IMR-90 (cell line): Measurements from ENCODE around the gene ATP12A. TPM values are rescaled to one million over a fixed set of nuclear protein-coding genes. Genes with fewer than 3 reads are reported as not detected.

Experiments
- ATAC-seq: fragments of 200-7000 bp; cut with Tn5 transposase; 2 replicates; pipeline ENCODE4 v1.9.1; 2020; ENCODE audit warnings: low read depth, mild to moderate bottlenecking, moderate library complexity
- BruUV-seq: library from RNA; stranded (reverse); fragments of 400-500 nt; replicated peaks from 2 replicates; lab custom pipeline; 2021; lab: Mats Ljungman, UMichigan
- CTCF ChIA-PET: fragments of 300-600 bp; formaldehyde crosslinking; extraction: SDS; loops from one replicate; lab custom pipeline; 2021; ENCODE audit warnings: antibody characterized with exemption; lab: Yijun Ruan, JAX
- POLR2A ChIA-PET: fragments of 300-600 bp; sonication (Branson Sonifier 250); formaldehyde crosslinking; loops from one replicate; lab custom pipeline; 2022; ENCODE audit warnings: antibody characterized with exemption; ENCODE audit not compliant: unreplicated experiment; lab: Charles Lee
- DNase-seq: peaks from one replicate; pipeline ENCODE4 v3.0.0; 2013
- H2AFZ ChIP-seq: replicated peaks from 2 replicates; pipeline ENCODE3; 2013; ENCODE audit warnings: low read length, mild to moderate bottlenecking; ENCODE audit not compliant: poor library complexity
- H2AK5ac ChIP-seq: 2 replicates; pipeline ENCODE4 v1.6.1; 2013; ENCODE audit warnings: low read depth, low read length, inconsistent platforms
- H2AK9ac ChIP-seq: replicated peaks from 2 replicates; pipeline ENCODE3; 2013; ENCODE audit warnings: mild to moderate bottlenecking, low read depth, low read length, moderate library complexity; ENCODE audit not compliant: poor library complexity
- H2BK120ac ChIP-seq: 2 replicates; pipeline ENCODE4 v1.6.1; 2013; ENCODE audit warnings: low read depth, low read length, inconsistent platforms
- H2BK15ac ChIP-seq: 3 replicates; pipeline ENCODE4 v1.6.1; 2013; ENCODE audit warnings: low read depth, low read length, inconsistent platforms
- H2BK20ac ChIP-seq: 2 replicates; pipeline ENCODE4 v1.6.1; 2013; ENCODE audit warnings: low read depth, mild to moderate bottlenecking, inconsistent platforms, low read length, moderate library complexity
- H2BK5ac ChIP-seq: 2 replicates; pipeline ENCODE4 v1.6.1; 2013; ENCODE audit warnings: mild to moderate bottlenecking, low read depth, low read length, inconsistent platforms; ENCODE audit not compliant: poor library complexity, severe bottlenecking
- H3K14ac ChIP-seq: replicated peaks from 2 replicates; pipeline ENCODE4 v1.6.1; 2013; ENCODE audit warnings: low read depth, low read length, inconsistent platforms
- H3K18ac ChIP-seq: 2 replicates; pipeline ENCODE4 v1.6.1; 2013; ENCODE audit warnings: low read depth, low read length, control low read depth
- H3K23ac ChIP-seq: 2 replicates; pipeline ENCODE4 v1.6.1; 2013; ENCODE audit warnings: low read depth, low read length, inconsistent platforms
- H3K27ac ChIP-seq: 2 replicates; pipeline ENCODE4 v1.5.1; 2013; ENCODE audit warnings: mild to moderate bottlenecking, control low read depth, low read length; ENCODE audit not compliant: insufficient read depth
- H3K27me3 ChIP-seq: 2 replicates; pipeline ENCODE4 v1.6.1; 2013; ENCODE audit warnings: low read length; ENCODE audit not compliant: control insufficient read depth, insufficient read depth
- H3K36me3 ChIP-seq: 2 replicates; pipeline ENCODE4 v1.6.1; 2013; ENCODE audit warnings: low read length, mixed read lengths; ENCODE audit not compliant: control insufficient read depth, insufficient read depth
- H3K4ac ChIP-seq: 2 replicates; pipeline ENCODE4 v1.6.1; 2013; ENCODE audit warnings: low read depth, low read length, inconsistent platforms
- H3K4me1 ChIP-seq: 2 replicates; pipeline ENCODE4 v1.6.1; 2013; ENCODE audit warnings: low read length, mixed read lengths; ENCODE audit not compliant: control insufficient read depth, insufficient read depth
- H3K4me2 ChIP-seq: 2 replicates; pipeline ENCODE4 v1.6.1; 2013; ENCODE audit warnings: low read depth, mild to moderate bottlenecking, control low read depth, low read length, moderate library complexity
- H3K4me3 ChIP-seq: 2 replicates; pipeline ENCODE4 v1.5.1; 2013; ENCODE audit warnings: low read depth, mild to moderate bottlenecking, control low read depth, low read length, moderate library complexity; ENCODE audit not compliant: insufficient read depth
- H3K56ac ChIP-seq: 2 replicates; pipeline ENCODE4 v1.6.1; 2013; ENCODE audit warnings: low read length, inconsistent platforms; ENCODE audit not compliant: insufficient read depth; ENCODE audit errors: extremely low read depth
- H3K79me1 ChIP-seq, 2 experiments: 2 replicates each; pipeline ENCODE4 v1.6.1; 2013; ENCODE audit warnings: low read length in 2 of 2, inconsistent platforms in 1 of 2, low read depth in 1 of 2
- H3K9ac ChIP-seq: 2 replicates; pipeline ENCODE4 v1.6.1; 2013; ENCODE audit warnings: low read depth, low read length, control low read depth
- H3K9me1 ChIP-seq: 2 replicates; pipeline ENCODE4 v1.6.1; 2013; ENCODE audit warnings: low read length, inconsistent platforms; ENCODE audit not compliant: insufficient read depth
- H3K9me3 ChIP-seq: 2 replicates; pipeline ENCODE4 v1.6.1; 2013; ENCODE audit warnings: low read length; ENCODE audit not compliant: control insufficient read depth, insufficient read depth
- H4K20me1 ChIP-seq: 2 replicates; pipeline ENCODE4 v1.6.1; 2013; ENCODE audit warnings: low read length, inconsistent platforms; ENCODE audit not compliant: insufficient read depth
- H4K5ac ChIP-seq: 2 replicates; pipeline ENCODE4 v1.6.1; 2013; ENCODE audit warnings: mild to moderate bottlenecking, low read depth, low read length, control low read depth
- H4K8ac ChIP-seq, 2 experiments: 2 replicates each; pipeline ENCODE4 v1.6.1; 2013; ENCODE audit warnings: low read depth in 2 of 2, low read length in 2 of 2, control low read depth in 1 of 2, inconsistent platforms in 1 of 2
- H4K91ac ChIP-seq: 2 replicates; pipeline ENCODE4 v1.6.1; 2013; ENCODE audit warnings: low read depth, low read length, inconsistent platforms; ENCODE audit not compliant: insufficient read depth
- CEBPB ChIP-seq: IDR thresholded peaks from 2 replicates; pipeline ENCODE4 v1.6.1; 2012; ENCODE audit warnings: low read depth, low read length, improper control_type of control experiment
- CHD1 ChIP-seq: IDR thresholded peaks from 2 replicates; pipeline ENCODE4 v1.6.1; 2012; ENCODE audit warnings: low read depth, low read length, improper control_type of control experiment
- CTCF ChIP-seq: conservative IDR thresholded peaks from 2 replicates; pipeline ENCODE4 v1.5.1; 2012; ENCODE audit warnings: mild to moderate bottlenecking, low read depth, low read length, improper control_type of control experiment
- ELK1 ChIP-seq: fragments of 150-350 bp; IDR thresholded peaks from 2 replicates; pipeline ENCODE4 v1.6.1; 2016; ENCODE audit warnings: low read depth, mild to moderate bottlenecking, low read length, moderate library complexity, borderline replicate concordance
- MAFK ChIP-seq: IDR thresholded peaks from 2 replicates; pipeline ENCODE4 v1.6.1; 2012; ENCODE audit warnings: low read depth, low read length, improper control_type of control experiment
- MXI1 ChIP-seq: IDR thresholded peaks from 2 replicates; pipeline ENCODE4 v1.6.1; 2012; ENCODE audit warnings: low read depth, mild to moderate bottlenecking, low read length, moderate library complexity, borderline replicate concordance
- RCOR1 ChIP-seq: IDR thresholded peaks from 2 replicates; pipeline ENCODE4 v1.6.1; 2012; ENCODE audit warnings: mild to moderate bottlenecking, low read length, improper control_type of control experiment; ENCODE audit not compliant: insufficient replicate concordance
- RFX5 ChIP-seq: IDR thresholded peaks from 2 replicates; pipeline ENCODE4 v1.8.0; 2012; ENCODE audit warnings: low read depth, mild to moderate bottlenecking, low read length, moderate library complexity
- SMC3 ChIP-seq: fragments of 150-350 bp; IDR thresholded peaks from 2 replicates; pipeline ENCODE4 v1.6.1; 2016; ENCODE audit warnings: low read depth, mild to moderate bottlenecking, antibody characterized with exemption, low read length, moderate library complexity
- WGBS, 2 experiments: methylation state at CpG; one replicate each; pipeline versions ENCODE4 v1.1.5 to v1.1.7; 2013; ENCODE audit warnings: missing lambda C conversion rate in 2 of 2; ENCODE audit not compliant: insufficient read length in 1 of 2; ENCODE audit errors: extremely low coverage in 2 of 2; 5-methylcytosine and 5-hydroxymethylcytosine counted together
- dilution Hi-C: fragments of 300-500 bp; cut with HindIII; formaldehyde crosslinking; loops from one replicate; pipeline ENCODE4 v1.14.3; 2018; ENCODE audit warnings: low sequenced_read_pairs; ENCODE audit not compliant: unreplicated experiment
- in situ Hi-C: fragments of 300-500 bp; cut with MboI; formaldehyde crosslinking; loops from 3 replicates; pipeline ENCODE4 v1.14.3; 2019; ENCODE audit warnings: low sequenced_read_pairs, inconsistent platforms, mixed read lengths
- intact Hi-C: fragments of 100-400 bp; cut with micrococcal nuclease; formaldehyde crosslinking; loops from 2 replicates; pipeline ENCODE4 v1.10.0; 2022
- polyA plus RNA-seq, 3 experiments: library from polyadenylated mRNA; depleted of rRNA; stranded (reverse); fragments of >200 nt; gene quantifications; 2 replicates each; pipeline ENCODE4 v1.2.3, GENCODE V29; 2012; ENCODE audit warnings: low replicate concordance in 1 of 3
- total RNA-seq: library from RNA; depleted of rRNA; stranded (reverse); fragments of >200 nt; gene quantifications from 2 replicates; pipeline ENCODE4 v1.2.3, GENCODE V29; 2012

Gene ATP12A
- total and polyA plus RNA-seq, 2 of the 4 experiments (the other 2 are of a cell fraction) = not detected

GRCh38 chr13:24734950-24735349 is 54.7 kb downstream of the ATP12A start:
- TF ChIP-seq MAFK (no peak), MXI1 (no peak), CTCF (no peak), SMC3 (no peak), RFX5 (no peak), RCOR1 (no peak), CEBPB (no peak), CHD1 (no peak), ELK1 (no peak)
- CTCF ChIA-PET = no interaction called here
- no TSS peak for BruUV-seq
- WGBS, 2 experiments = no CpG with 5 or more reads among the region's 4 CpGs
- Histone ChIP-seq H2AK5ac (no peak overlapping the region), H3K4ac (no peak overlapping the region), H3K36me3 (no peaks in the 10 kb centered on the region), H3K9me3 (no peaks in the 10 kb centered on the region), H2BK20ac (no peak overlapping the region), H3K4me1 (no peaks in the 10 kb centered on the region), H2BK120ac (no peak overlapping the region), H4K8ac (no peak overlapping the region), H2BK5ac (no peak overlapping the region), H4K20me1 (no peaks in the 10 kb centered on the region), H3K4me2 (no peak overlapping the region), H3K79me1 (no peaks in the 10 kb centered on the region), H3K4me3 (no peak overlapping the region), H3K14ac (no peak overlapping the region), H3K56ac (no peak overlapping the region), H3K27me3 (no peaks in the 10 kb centered on the region), H3K9me1 (no peaks in the 10 kb centered on the region), H3K9ac (no peak overlapping the region), H4K91ac (no peak overlapping the region), H4K5ac (no peak overlapping the region), H3K18ac (no peak overlapping the region), H2AK9ac (no peak overlapping the region), H3K27ac (no peak overlapping the region), H2BK15ac (no peak overlapping the region), H2AFZ (no peak overlapping the region), H3K23ac (no peak overlapping the region)
- ATAC-seq (no peak), DNase-seq (no peak)
- intact Hi-C loops = no loop called here
- in situ Hi-C loops = no loop called here
- POLR2A ChIA-PET = no interaction called here
- dilution Hi-C loops = no loop called here
